Hematopoietic multipotent progenitor cell treated with erythropoietin and hydrocortisone succinate and interleukin-3 and kit ligand, for 8 days (in vitro differentiated cells): ENCODE measurements around the gene CLDN18.

ENCODE experiments used
- DNase-seq: peaks from one replicate; pipeline ENCODE4 v3.0.0-alpha.2; 2015

CLDN18 gene

DNA sequence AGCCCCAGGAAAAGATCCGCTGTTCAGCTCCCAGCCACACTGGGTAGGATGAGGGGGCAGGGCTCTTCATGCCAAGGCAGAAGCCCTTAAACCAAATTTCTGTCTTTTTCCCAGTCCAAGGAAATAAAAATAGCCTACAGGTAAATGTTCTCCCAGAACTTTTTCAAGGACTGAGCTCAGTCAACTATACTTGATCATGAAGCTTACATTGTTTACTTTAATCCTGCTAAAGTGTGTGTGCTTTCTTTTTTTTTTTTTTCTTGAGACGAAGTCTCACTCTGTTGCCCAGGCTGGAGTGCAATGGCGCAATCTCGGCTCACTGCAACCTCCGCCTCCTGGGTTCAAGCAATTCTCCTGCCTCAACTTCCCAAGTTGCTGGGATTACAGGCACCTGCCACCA lies 17.9 kb downstream of the CLDN18 start:
- no peak for DNase-seq

GRCh38 chr3:138030734-138031280 lies 20.8 kb downstream of the CLDN18 start:
- no peak for DNase-seq

- no peak for DNase-seq
Measured at GRCh38 chr3:138031536-138031935, 21.6 kb downstream of the CLDN18 start.

DNA sequence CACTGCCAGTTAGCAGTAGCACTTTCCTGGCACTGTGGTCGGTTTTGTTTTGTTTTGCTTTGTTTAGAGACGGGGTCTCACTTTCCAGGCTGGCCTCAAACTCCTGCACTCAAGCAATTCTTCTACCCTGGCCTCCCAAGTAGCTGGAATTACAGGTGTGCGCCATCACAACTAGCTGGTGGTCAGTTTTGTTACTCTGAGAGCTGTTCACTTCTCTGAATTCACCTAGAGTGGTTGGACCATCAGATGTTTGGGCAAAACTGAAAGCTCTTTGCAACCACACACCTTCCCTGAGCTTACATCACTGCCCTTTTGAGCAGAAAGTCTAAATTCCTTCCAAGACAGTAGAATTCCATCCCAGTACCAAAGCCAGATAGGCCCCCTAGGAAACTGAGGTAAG lies 22.6 kb downstream of the CLDN18 start:
- no peak for DNase-seq

- no peak for DNase-seq
Measured at GRCh38 chr3:138033202-138033691, 23.3 kb downstream of the CLDN18 start.

- DNase-seq = no peak
Measured at GRCh38 chr3:138034918-138035317, 25.0 kb downstream of the CLDN18 start.

GRCh38 chr3:138036572-138036971 lies 26.6 kb downstream of the CLDN18 start:
- no peak for DNase-seq

GRCh38 chr3:138038725-138039462 lies 28.9 kb downstream of the CLDN18 start:
- DNase-seq = no peak

DNA sequence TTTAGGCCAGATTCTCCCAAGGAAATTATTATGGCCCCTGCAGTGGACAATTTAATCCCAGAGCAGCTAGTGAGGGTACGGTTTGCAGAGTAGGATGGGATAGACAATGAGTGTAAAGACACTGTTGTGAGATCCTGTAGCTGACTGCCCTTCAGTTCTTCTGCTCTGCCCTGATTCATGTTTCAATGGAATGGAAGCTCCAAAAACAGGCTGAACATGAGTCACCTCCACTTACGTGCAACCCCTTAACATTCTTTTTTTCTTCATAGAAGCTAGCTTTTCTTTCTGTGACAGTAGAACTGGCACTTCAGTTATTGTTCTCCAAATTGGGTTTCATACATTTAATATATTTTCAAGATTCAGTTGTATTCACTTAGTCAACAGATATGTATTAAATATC lies 32.1 kb downstream of the CLDN18 start:
- DNase-seq = no peak

- DNase-seq = no peak
Measured at GRCh38 chr3:138043266-138044029, 33.5 kb downstream of the CLDN18 start.

DNA sequence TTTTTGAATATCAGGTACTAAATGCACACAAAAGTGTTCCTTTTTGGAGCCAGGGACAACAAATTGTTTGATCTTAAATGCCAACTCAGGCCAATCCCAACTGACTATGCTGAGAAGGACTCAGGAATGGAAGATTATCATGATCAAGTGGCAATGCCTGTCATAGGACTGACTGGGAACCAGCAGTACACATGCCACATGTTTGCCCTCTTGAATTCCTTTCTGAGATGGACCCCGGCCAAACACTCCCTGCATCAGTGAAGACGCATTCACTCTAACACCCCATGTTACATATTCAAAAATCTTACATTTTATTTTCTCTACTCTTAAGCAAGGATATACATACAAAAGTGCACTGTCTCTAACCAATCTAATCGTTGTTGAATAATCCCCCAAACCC lies 36.1 kb downstream of the CLDN18 start:
- no peak for DNase-seq

- DNase-seq = no peak
Measured at GRCh38 chr3:138046955-138047354, 37.0 kb downstream of the CLDN18 start.

DNA sequence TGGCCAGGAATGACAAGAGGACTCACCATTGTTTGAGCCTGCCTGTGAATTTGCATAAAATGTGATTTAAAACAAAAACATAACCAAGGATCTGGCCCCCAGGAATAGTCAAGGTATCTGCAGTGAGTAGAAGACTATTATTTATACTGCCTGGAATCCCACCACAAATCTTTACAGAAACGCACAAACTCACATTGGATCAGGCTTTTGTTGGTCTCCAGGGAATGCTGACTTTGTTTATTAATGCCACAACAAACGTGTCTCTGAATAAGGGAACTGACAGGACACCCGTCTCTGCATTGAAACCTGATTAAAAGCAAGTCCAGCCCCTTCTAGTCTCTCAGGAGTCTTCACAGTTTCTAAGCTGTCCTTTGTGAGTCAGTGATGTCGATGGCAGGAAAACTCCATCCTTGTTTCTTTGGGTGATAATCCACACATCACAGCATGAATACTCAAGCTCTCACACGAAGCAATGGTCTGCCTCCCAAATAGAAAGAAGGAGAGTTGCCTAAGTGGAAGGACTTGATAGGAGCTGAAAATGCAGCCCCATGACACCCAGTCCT lies 37.7 kb downstream of the CLDN18 start:
- DNase-seq = no peak

DNA sequence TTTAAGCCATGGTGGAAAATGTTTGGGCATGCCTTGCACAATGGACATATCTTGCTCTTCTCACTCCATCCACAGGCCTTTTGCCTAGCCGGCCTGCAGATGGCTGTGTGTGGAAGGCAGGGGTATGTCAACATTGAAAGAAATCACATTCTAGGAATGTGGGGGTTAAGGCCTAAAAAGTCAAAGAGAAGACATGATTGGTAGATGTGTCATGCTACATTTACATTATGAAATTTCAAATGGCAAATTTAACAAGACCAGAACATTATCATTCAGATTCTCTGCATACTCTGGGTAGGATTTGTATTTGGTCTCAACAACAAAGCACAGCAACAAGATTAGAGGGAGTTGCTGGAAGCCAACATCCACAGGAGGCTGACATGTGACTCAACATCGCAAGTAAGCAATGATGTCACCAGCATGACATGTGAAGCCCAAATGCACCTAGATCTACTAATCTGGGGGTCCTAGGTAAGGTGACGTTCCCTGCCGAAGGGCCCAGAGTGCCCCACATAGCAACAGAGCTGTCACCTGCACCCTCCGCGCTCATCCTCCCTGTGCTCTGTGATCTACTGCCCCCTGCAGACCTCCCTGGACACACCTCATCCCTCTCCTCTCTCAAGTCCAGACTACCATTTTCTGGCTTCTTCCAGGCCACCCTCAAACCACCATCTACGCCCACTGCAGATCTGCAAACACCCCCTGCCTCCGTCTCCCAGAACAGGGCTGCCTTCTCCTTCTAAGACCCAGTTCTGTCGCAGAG lies 39.4 kb downstream of the CLDN18 start:
- DNase-seq = no peak

DNA sequence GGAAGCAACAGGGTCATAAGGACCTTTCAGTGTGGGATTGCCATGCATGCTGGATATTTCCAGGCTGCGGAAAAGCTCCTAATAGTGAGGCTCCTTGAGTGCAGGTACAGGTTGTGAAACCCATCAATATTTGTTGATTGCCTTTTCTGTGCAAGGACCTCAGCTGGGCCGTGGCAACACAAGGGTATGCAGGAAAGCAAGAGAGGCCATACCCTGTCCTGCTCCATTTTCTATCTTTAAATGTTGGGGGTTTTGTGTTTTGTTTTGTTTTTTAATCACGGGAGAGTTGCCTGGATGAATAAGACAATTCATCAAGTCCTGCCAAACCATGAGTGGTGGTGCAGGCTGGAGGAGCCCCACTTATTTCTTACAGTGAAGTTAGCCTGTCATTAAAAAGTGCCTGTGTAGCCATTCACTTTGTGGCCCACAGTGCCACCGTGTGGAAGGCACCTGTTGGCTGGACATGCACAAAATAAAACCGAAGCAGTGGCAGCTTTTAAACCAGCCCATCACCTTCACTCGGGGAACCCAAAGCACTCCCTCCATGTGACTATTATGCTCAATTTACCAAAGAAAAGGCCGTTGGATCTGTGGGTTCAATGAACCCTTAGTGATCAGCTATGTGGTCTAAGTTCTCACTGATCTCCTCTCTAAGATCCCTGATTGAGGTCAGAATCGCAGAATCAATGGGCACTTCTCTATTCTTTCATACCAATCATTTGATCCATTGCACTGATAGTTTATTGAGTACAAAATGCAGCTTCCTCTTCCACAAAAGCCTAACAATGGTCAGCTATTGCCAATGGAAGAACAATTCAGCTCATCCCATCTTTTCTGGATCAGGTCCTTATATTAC lies 42.2 kb downstream of the CLDN18 start:
- DNase-seq = peak; percentile 52

- DNase-seq = no peak
Measured at GRCh38 chr3:138054057-138054456, 44.1 kb downstream of the CLDN18 start.

GRCh38 chr3:138057384-138057783 lies 47.4 kb downstream of the CLDN18 start:
- no peak for DNase-seq

GRCh38 chr3:138059261-138059660 lies 49.3 kb downstream of the CLDN18 start:
- no peak for DNase-seq

GRCh38 chr3:138060792-138061191 lies 50.8 kb downstream of the CLDN18 start:
- no peak for DNase-seq

DNA sequence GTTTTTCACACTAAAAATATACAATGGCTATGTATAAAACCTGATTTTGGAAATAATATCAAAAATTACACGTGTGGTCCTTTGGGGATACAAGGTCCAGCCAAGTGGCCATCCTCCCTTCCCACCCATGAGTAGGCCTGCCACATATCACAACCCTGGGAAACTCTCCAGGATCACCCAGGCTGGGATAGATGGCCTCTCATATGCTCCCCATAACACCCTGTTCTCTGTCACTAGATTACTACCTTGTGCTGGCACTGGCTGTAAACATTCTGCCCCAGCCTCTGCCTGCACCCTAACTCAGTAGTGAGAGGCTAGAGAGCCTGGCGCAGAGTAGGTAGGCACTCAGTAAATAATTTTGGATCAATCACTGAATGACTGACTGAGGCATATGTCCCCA lies 52.1 kb downstream of the CLDN18 start:
- no peak for DNase-seq

DNA sequence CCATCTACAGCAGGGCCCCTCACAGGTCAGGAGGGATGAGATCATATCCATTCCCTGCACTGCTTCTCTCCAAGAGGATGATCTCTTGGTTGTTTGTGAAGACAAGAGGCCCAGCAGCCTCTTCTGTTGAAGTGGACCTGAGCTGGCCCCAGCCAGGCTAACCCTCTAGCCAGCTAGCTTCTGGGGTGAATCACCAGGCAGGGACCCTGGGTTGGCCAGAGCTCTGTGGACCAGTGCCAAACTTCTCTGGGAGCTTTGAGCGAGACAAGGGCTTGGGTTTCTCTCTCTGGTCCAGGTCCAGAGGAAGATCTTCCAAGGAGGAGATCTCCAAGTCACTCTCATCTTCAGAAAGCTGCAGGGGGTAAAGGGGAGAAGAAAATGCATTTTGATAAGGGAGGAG lies 52.7 kb downstream of the CLDN18 start:
- DNase-seq = no peak

DNA sequence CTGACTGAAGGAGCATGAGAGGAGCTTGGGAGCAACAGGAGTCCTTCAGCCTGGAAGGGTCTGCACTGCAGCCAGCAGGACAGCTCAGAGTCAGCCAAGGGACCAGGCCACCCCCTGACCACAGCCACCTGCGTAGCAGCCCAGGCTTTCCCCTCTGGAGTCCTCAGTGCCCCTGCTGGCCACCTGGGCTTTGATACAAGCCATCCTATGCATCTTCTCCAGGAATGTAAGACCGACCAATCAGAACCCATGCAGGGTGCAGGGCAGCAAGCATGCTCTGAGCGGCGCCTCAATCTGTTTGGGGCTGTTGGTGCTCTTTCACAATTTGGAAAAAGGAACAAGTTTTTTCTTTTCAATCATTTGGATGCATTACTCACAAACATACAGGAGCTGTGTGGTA lies 53.5 kb downstream of the CLDN18 start:
- DNase-seq = no peak
